ENCODE measurements around the gene ADCY4.

Gene ADCY4

DNA sequence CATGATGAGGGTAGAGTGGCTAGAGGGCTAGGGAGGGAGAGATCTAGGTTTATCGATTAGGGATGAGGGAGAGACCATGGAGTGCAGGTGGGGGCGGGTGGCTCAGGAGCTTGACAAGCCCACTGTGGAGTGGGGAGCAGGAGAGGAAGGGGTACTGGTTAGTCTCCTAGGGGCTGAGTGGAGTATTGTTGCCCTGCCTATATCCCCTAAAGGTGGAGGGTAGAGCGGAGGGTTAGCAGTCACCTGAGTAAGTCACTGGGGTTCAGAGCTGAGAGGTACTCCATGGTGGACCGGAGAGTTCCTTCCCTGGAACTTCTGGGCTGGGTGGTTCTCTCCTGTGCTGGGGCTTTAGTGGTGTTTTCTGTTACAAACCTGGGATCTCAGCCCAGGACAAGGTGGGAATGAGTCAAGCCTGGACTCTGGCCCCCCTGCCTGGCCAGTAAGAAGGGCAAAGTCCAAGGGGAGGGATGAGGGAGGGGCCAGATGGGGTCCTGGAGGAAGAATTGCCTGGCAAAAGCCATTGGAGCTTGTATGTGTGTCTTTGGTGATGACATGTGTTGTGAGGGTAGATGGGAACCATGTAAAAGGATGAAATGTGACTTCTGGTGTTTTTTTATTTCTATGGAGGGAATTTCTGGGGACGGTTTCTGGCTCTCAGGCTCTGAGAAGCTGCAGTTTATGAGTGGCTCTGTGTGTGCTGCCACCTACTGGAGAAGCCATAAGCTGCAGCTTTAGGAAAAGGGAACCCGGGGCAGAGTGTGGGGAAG lies 27.1 kb downstream of the ADCY4 start, which contains the start of gene CIDEB:
TSS of gene CIDEB (minus strand) at position 403 of the 767 bp plus-strand sequence. CDS start at position 284, 119 bp downstream.
- TF ChIP-seq, protein P1, sequence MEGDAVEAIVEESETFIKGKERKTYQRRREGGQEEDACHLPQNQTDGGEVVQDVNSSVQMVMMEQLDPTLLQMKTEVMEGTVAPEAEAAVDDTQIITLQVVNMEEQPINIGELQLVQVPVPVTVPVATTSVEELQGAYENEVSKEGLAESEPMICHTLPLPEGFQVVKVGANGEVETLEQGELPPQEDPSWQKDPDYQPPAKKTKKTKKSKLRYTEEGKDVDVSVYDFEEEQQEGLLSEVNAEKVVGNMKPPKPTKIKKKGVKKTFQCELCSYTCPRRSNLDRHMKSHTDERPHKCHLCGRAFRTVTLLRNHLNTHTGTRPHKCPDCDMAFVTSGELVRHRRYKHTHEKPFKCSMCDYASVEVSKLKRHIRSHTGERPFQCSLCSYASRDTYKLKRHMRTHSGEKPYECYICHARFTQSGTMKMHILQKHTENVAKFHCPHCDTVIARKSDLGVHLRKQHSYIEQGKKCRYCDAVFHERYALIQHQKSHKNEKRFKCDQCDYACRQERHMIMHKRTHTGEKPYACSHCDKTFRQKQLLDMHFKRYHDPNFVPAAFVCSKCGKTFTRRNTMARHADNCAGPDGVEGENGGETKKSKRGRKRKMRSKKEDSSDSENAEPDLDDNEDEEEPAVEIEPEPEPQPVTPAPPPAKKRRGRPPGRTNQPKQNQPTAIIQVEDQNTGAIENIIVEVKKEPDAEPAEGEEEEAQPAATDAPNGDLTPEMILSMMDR (IDR thresholded peaks at IDR 0.05; ENCODE audit: low read length, missing control alignments): peak; percentile 98
- no peak within 1 kb of the TSS for H3K4me3 ChIP-seq (replicated peaks; ENCODE audit: low read depth, low read length)
- DNase-seq (ENCODE audit: low read depth): peak; percentile 66

- no peak overlapping the region for H3K4me3 ChIP-seq (replicated peaks; ENCODE audit: low read depth, low read length)
- TF ChIP-seq, protein P1 (IDR thresholded peaks at IDR 0.05; ENCODE audit: low read length, missing control alignments): no peak
- no peak for DNase-seq (ENCODE audit: low read depth)
These were observed 27.7 kb downstream of the ADCY4 start for GRCh38 chr14:24307156-24307574.

- no peak for DNase-seq (ENCODE audit: low read depth)
- TF ChIP-seq, protein P1 (IDR thresholded peaks at IDR 0.05; ENCODE audit: low read length, missing control alignments): no peak
- H3K4me3 ChIP-seq (replicated peaks; ENCODE audit: low read depth, low read length): no peak overlapping the region
These were observed 30.9 kb downstream of the ADCY4 start for GRCh38 chr14:24304019-24304387.

GRCh38 chr14:24300326-24300980 lies 34.4 kb downstream of the ADCY4 start:
- no peak for DNase-seq (ENCODE audit: low read depth)
- peak overlapping the region; percentile 96 for H3K4me3 ChIP-seq (replicated peaks; ENCODE audit: low read depth, low read length)
- TF ChIP-seq, protein P1 (IDR thresholded peaks at IDR 0.05; ENCODE audit: low read length, missing control alignments): no peak

DNA sequence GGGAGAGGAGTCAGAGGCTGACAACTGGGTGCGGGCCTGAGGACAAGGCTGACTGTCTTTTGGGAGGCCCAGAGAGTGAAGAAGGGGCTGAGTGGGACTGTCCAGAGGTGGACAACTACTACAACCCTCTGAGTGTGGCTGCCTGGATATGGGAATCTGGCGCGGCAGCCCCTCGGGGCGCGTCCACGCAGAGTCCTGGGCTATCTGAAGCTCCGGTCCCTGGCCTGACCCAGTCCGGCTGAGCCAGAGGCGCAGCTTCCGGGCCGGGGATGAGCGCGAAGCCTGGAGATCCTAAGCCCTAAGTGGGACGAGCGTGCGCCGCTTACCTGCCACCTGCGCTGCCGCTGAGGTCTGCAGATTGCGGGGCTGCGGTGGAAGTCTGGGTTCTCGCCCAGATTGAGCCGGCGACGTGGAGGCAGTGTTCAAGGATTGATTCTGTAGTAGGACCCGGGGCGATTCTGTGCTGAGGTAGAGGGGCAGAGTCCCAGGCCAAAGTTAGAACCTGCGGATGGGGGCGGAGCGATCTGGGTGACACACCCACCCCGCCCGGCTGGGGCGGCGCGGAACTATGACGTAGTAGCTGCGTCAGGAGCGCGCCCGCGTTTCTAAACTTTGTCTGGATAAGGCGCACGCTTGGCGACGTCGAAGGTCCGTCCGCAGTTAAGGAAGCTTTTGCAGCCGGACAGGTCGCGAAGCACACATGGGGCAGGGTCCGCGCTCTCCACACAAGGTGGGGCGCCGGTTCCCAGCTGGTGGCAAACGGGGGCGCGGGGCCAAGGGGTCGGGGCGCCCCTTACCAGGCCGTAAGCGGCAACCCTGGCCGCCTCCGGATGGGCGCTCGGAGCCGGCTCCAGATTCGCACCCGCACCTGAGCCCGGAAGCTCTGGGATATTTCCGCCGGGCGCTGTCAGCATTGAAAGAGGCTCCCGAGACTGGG lies 35.3 kb downstream of the ADCY4 start, which contains the start of the genes DHRS1 and NOP9:
TSS of gene DHRS1 (minus strand) at position 526 of the 937 bp plus-strand sequence. CDS start 674 bp downstream, outside the sequence.
TSS of gene NOP9 (plus strand) at position 596 of the 937 bp plus-strand sequence. CDS start at position 701, 105 bp downstream.
- peak; percentile 91 for DNase-seq (ENCODE audit: low read depth)
- TF ChIP-seq, protein P1 (IDR thresholded peaks at IDR 0.05; ENCODE audit: low read length, missing control alignments): no peak
- H3K4me3 ChIP-seq (replicated peaks; ENCODE audit: low read depth, low read length): peak within 1 kb of the TSS; percentile 96

DNA sequence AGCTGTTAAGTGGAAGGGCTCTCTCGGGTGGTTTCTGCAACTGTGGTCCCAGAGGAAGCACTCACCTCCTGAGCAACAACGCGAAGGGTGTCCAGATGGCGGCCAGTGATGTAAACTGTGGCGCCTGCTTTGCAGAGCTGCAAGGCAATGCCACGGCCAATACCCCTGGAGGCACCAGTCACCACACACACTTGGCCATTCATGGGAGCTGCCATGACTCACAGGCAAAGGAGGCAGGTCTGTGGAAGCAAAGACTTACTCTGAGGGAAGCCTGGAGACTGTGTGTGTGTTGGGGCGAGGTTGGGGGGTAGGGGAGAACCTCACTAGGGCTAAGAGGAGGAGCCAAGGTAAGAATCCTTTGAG lies 36.0 kb downstream of the ADCY4 start:
- TF ChIP-seq, protein P1 (IDR thresholded peaks at IDR 0.05; ENCODE audit: low read length, missing control alignments): no peak
- DNase-seq (ENCODE audit: low read depth): peak; percentile 39
- H3K4me3 ChIP-seq (replicated peaks; ENCODE audit: low read depth, low read length): peak overlapping the region; percentile 96
